Upper lobe of right lung (tissue), 1 donor: Measurements from ENCODE around the gene ENOX1. TPM values are rescaled to one million over a fixed set of nuclear protein-coding genes. Genes with fewer than 3 reads are reported as not detected.

Source experiments
- ATAC-seq: fragments of 200-7000 bp; cut with Tn5 transposase; one replicate; pipeline ENCODE4 v1.9.1; 2020; ENCODE audit warnings: mild to moderate bottlenecking, moderate library complexity
- DNase-seq: peaks from one replicate; pipeline ENCODE4 v3.0.0-alpha.2; 2020
- H3K27ac ChIP-seq: fragments of 200-600 bp; one replicate; pipeline ENCODE4 v1.8.0; 2022
- H3K27me3 ChIP-seq: fragments of 200-600 bp; one replicate; pipeline ENCODE4 v1.8.0; 2022; ENCODE audit warnings: mild to moderate bottlenecking
- H3K36me3 ChIP-seq: fragments of 200-600 bp; one replicate; pipeline ENCODE4 v1.8.0; 2022
- H3K4me1 ChIP-seq: fragments of 200-600 bp; one replicate; pipeline ENCODE4 v1.8.0; 2022
- H3K4me3 ChIP-seq: fragments of 200-600 bp; one replicate; pipeline ENCODE4 v1.8.0; 2022; ENCODE audit warnings: mild to moderate bottlenecking
- H3K9me3 ChIP-seq: fragments of 200-600 bp; one replicate; pipeline ENCODE4 v1.8.0; 2022
- CTCF ChIP-seq: fragments of 200-600 bp; IDR thresholded peaks from one replicate; pipeline ENCODE4 v1.8.0; 2022; ENCODE audit warnings: antibody characterized with exemption
- intact Hi-C: fragments of 100-400 bp; cut with DNase I; formaldehyde crosslinking; loops from one replicate; pipeline ENCODE4 v1.11.0; 2022
- total RNA-seq: library from RNA; stranded (reverse); fragmentation: NEBNext Ultra II Directional; extraction: Animal tissue kit (Norgen Biotek cat#: 25700); gene quantifications from one replicate; pipeline ENCODE4 v1.2.1, GENCODE V29; 2021
- donor health status: DM: no; HTN: yes; CAD: no; lungs with severe emphysema.

The ENOX1 gene
- total RNA-seq, 1 donor from 2014 or later: 0.69 TPM

GRCh38 chr13:43264458-43264857 is 522.3 kb downstream of the ENOX1 start:
- TF ChIP-seq CTCF: no peak

GRCh38 chr13:43263047-43263446 is 523.7 kb downstream of the ENOX1 start:
- Histone ChIP-seq H3K9me3 (no peaks in the 10 kb centered on the region), H3K27ac (no peak overlapping the region), H3K4me3 (no peak overlapping the region), H3K4me1 (no peaks in the 10 kb centered on the region), H3K27me3 (no peaks in the 10 kb centered on the region), H3K36me3 (no peaks in the 10 kb centered on the region)
- intact Hi-C loops: no loop called here
- TF ChIP-seq CTCF: no peak
- DNase-seq (no peak), ATAC-seq (no peak)

More at GRCh38 chr13:43264458-43264857, 522.3 kb downstream of the ENOX1 start:
- peaks cover 7% of the 10 kb centered on the region for H3K4me1 ChIP-seq
- intact Hi-C loops: no loop called here
- ATAC-seq: no peak
- H3K27me3 ChIP-seq: no peaks in the 10 kb centered on the region
- H3K27ac ChIP-seq: no peak overlapping the region
- no peaks in the 10 kb centered on the region for H3K9me3 ChIP-seq
- no peak for DNase-seq
- H3K4me3 ChIP-seq: no peak overlapping the region
- H3K36me3 ChIP-seq: no peaks in the 10 kb centered on the region

- Histone ChIP-seq H3K27ac (no peak overlapping the region), H3K27me3 (no peaks in the 10 kb centered on the region), H3K9me3 (no peaks in the 10 kb centered on the region), H3K4me3 (no peak overlapping the region), H3K36me3 (no peaks in the 10 kb centered on the region), H3K4me1 (no peaks in the 10 kb centered on the region)
- no peak for TF ChIP-seq CTCF
- DNase-seq (no peak), ATAC-seq (no peak)
- intact Hi-C loops: no loop called here
Observed at GRCh38 chr13:43260999-43261398, 525.8 kb downstream of the ENOX1 start.

GRCh38 chr13:43258771-43259170 is 528.0 kb downstream of the ENOX1 start:
- ATAC-seq (no peak), DNase-seq (no peak)
- Histone ChIP-seq H3K36me3 (no peaks in the 10 kb centered on the region), H3K9me3 (no peaks in the 10 kb centered on the region), H3K4me1 (no peaks in the 10 kb centered on the region), H3K4me3 (no peak overlapping the region), H3K27ac (no peak overlapping the region), H3K27me3 (no peaks in the 10 kb centered on the region)
- TF ChIP-seq CTCF: no peak
- intact Hi-C loops: no loop called here

GRCh38 chr13:43257765-43258164 is 529.0 kb downstream of the ENOX1 start:
- TF ChIP-seq CTCF: no peak
- H3K36me3 ChIP-seq: no peaks in the 10 kb centered on the region
- no peak overlapping the region for H3K4me3 ChIP-seq
- no peaks in the 10 kb centered on the region for H3K27me3 ChIP-seq
- H3K9me3 ChIP-seq: no peaks in the 10 kb centered on the region
- no peaks in the 10 kb centered on the region for H3K4me1 ChIP-seq
- intact Hi-C loops: no loop called here
- H3K27ac ChIP-seq: no peak overlapping the region
- ATAC-seq: no peak
- DNase-seq: no peak

- TF ChIP-seq CTCF: no peak
Observed at GRCh38 chr13:43251961-43252360, 534.8 kb downstream of the ENOX1 start.

More at GRCh38 chr13:43251961-43252360, 534.8 kb downstream of the ENOX1 start:
- DNase-seq: no peak
- intact Hi-C loops: no loop called here
- H3K27ac ChIP-seq: no peak overlapping the region
- H3K4me3 ChIP-seq: no peak overlapping the region
- H3K27me3 ChIP-seq: no peaks in the 10 kb centered on the region
- no peaks in the 10 kb centered on the region for H3K36me3 ChIP-seq
- H3K4me1 ChIP-seq: no peaks in the 10 kb centered on the region
- ATAC-seq: no peak
- H3K9me3 ChIP-seq: no peaks in the 10 kb centered on the region
